Panc1 (cell line): ENCODE results near the gene CLUH. TPM values are rescaled to one million over a fixed set of nuclear protein-coding genes. Genes with fewer than 3 reads are reported as not detected.

Experiments
- ATAC-seq: fragments of 200-7000 bp; cut with Tn5 transposase; 2 replicates; pipeline ENCODE4 v1.9.1; 2020; ENCODE audit warnings: mild to moderate bottlenecking, moderate library complexity
- BruUV-seq: library from RNA; stranded (reverse); fragments of 400-500 nt; replicated peaks from 2 replicates; lab custom pipeline; 2021; lab: Mats Ljungman, UMichigan
- CTCF ChIA-PET: fragments of 300-600 bp; sonication (Branson Sonifier 250); formaldehyde crosslinking; loops from one replicate; lab custom pipeline; 2022; ENCODE audit warnings: antibody characterized with exemption; lab: Charles Lee
- POLR2A ChIA-PET: fragments of 300-600 bp; sonication (Branson Sonifier 250); formaldehyde crosslinking; loops from one replicate; lab custom pipeline; 2022; ENCODE audit warnings: antibody characterized with exemption; lab: Charles Lee
- DNase-seq: peaks from one replicate; pipeline ENCODE4 v3.0.0-alpha.2; 2010; ENCODE audit warnings: low read depth, low spot score
- H3K27ac ChIP-seq: 2 replicates; pipeline ENCODE4 v1.5.1; 2011; ENCODE audit warnings: mild to moderate bottlenecking, low read length, inconsistent platforms
- H3K27me3 ChIP-seq: fragments of 200-500 bp; sonication (Bioruptor generic); 2 replicates; pipeline ENCODE4 v1.6.0; 2014; ENCODE audit warnings: low read length, inconsistent platforms; ENCODE audit not compliant: control insufficient read depth, insufficient read depth
- H3K36me3 ChIP-seq: fragments of 200-500 bp; sonication (Bioruptor generic); 2 replicates; pipeline ENCODE4 v1.5.1; 2014; ENCODE audit warnings: inconsistent platforms, mild to moderate bottlenecking, low read length, moderate library complexity; ENCODE audit not compliant: control insufficient read depth, insufficient read depth
- H3K4me1 ChIP-seq: 2 replicates; pipeline ENCODE4 v1.5.1; 2011; ENCODE audit warnings: inconsistent platforms, mild to moderate bottlenecking, low read length, moderate library complexity; ENCODE audit not compliant: control insufficient read depth, insufficient read depth
- H3K4me3 ChIP-seq, 2 experiments: 2 replicates each; pipeline ENCODE4 v1.5.1; 2011 to 2012; ENCODE audit warnings: low read depth in 2 of 2, low read length in 2 of 2, mild to moderate bottlenecking in 2 of 2, inconsistent platforms in 1 of 2, moderate library complexity in 1 of 2
- H3K9me3 ChIP-seq: fragments of 200-500 bp; sonication (Bioruptor generic); 2 replicates; pipeline ENCODE4 v1.5.1; 2014; ENCODE audit warnings: low read depth, mild to moderate bottlenecking, inconsistent platforms, low read length, moderate library complexity; ENCODE audit not compliant: control insufficient read depth, insufficient read depth
- POLR2AphosphoS5 ChIP-seq: IDR thresholded peaks from 2 replicates; pipeline ENCODE4 v1.6.1; 2012; ENCODE audit warnings: mild to moderate bottlenecking, low read depth, low read length, moderate library complexity
- REST ChIP-seq, 2 experiments: IDR thresholded peaks; 2 replicates each; pipeline ENCODE4 v1.6.1; 2011 to 2012; ENCODE audit warnings: low read depth in 2 of 2, control low read depth in 1 of 2, low read length in 1 of 2, mild to moderate bottlenecking in 1 of 2, moderate library complexity in 1 of 2; ENCODE audit not compliant: insufficient read depth in 1 of 2
- SIN3A ChIP-seq: IDR thresholded peaks from 2 replicates; pipeline ENCODE4 v1.6.1; 2012; ENCODE audit warnings: low read depth, mild to moderate bottlenecking, low read length, moderate library complexity, borderline replicate concordance; ENCODE audit not compliant: insufficient read depth
- TCF7L2 ChIP-seq: IDR thresholded peaks from 2 replicates; pipeline ENCODE4 v1.6.1; 2011; ENCODE audit warnings: mild to moderate bottlenecking, low read depth, low read length, inconsistent platforms
- in situ Hi-C: cut with HindIII; loops from 2 replicates; pipeline ENCODE4 v1.10.0; 2016; ENCODE audit warnings: low sequenced_read_pairs, low pct_unique_long_range_greater_than_20kb
- intact Hi-C: fragments of 100-400 bp; cut with micrococcal nuclease; formaldehyde crosslinking; loops from one replicate; pipeline ENCODE4 v1.10.0; 2022; ENCODE audit not compliant: unreplicated experiment
- total RNA-seq: library from RNA; stranded (reverse); gene quantifications from one replicate; pipeline ENCODE4 v1.2.1, GENCODE V29; 2021; ENCODE audit not compliant: unreplicated experiment
- TF ChIP-seq, protein P1 (sequence below): fragments of 450-650 bp; IDR thresholded peaks from 2 replicates; pipeline ENCODE4 v1.5.1; 2017; ENCODE audit warnings: mild to moderate bottlenecking

The CLUH gene
- total RNA-seq, 1 experiment from 2014 or later = 119 TPM

- ChIA-PET POLR2A (no interaction called here), CTCF (no interaction called here)
- no TSS peak for BruUV-seq
- in situ Hi-C loops = no loop called here
- intact Hi-C loops = no loop called here
- Histone ChIP-seq H3K9me3 (no peaks in the 10 kb centered on the region), H3K4me3 (no peak overlapping the region), H3K36me3 (0 out of 2 replicates have a peak, but pooled peaks cover 3% of the 10 kb centered on the region), H3K27ac (no peak overlapping the region), H3K27me3 (no peaks in the 10 kb centered on the region), H3K4me1 (peaks cover 10% of the 10 kb centered on the region)
- no peak for ATAC-seq
- DNase-seq = no peak
- TF ChIP-seq POLR2AphosphoS5 (no peak), REST (IDR thresholded peaks at IDR 0.05; ENCODE audit: insufficient read depth in 1 of 2, low read depth in 2 of 2, low read length in 1 of 2) (no peak), SIN3A (no peak), TCF7L2 (no peak)
- TF ChIP-seq, protein P1, sequence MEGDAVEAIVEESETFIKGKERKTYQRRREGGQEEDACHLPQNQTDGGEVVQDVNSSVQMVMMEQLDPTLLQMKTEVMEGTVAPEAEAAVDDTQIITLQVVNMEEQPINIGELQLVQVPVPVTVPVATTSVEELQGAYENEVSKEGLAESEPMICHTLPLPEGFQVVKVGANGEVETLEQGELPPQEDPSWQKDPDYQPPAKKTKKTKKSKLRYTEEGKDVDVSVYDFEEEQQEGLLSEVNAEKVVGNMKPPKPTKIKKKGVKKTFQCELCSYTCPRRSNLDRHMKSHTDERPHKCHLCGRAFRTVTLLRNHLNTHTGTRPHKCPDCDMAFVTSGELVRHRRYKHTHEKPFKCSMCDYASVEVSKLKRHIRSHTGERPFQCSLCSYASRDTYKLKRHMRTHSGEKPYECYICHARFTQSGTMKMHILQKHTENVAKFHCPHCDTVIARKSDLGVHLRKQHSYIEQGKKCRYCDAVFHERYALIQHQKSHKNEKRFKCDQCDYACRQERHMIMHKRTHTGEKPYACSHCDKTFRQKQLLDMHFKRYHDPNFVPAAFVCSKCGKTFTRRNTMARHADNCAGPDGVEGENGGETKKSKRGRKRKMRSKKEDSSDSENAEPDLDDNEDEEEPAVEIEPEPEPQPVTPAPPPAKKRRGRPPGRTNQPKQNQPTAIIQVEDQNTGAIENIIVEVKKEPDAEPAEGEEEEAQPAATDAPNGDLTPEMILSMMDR = no peak
Observed at GRCh38 chr17:2703606-2704005, 8.0 kb downstream of the CLUH start.

- Histone ChIP-seq H3K27ac (no peak overlapping the region), H3K9me3 (no peaks in the 10 kb centered on the region), H3K4me3 (no peak overlapping the region), H3K27me3 (no peaks in the 10 kb centered on the region), H3K4me1 (peaks cover 6% of the 10 kb centered on the region), H3K36me3 (0 out of 2 replicates have a peak, but pooled peaks cover 3% of the 10 kb centered on the region)
- no peak for TF ChIP-seq SIN3A
- no peak for TF ChIP-seq REST (IDR thresholded peaks at IDR 0.05; ENCODE audit: insufficient read depth in 1 of 2, low read depth in 2 of 2, low read length in 1 of 2)
- no peak for TF ChIP-seq TCF7L2
- TF ChIP-seq POLR2AphosphoS5 = no peak
- CTCF ChIA-PET = no interaction called here
- in situ Hi-C loops (no loop called here), intact Hi-C loops (no loop called here)
- ATAC-seq = no peak
- no peak for DNase-seq
- POLR2A ChIA-PET = no interaction called here
- no TSS peak for BruUV-seq
Observed at GRCh38 chr17:2703181-2703580, 8.4 kb downstream of the CLUH start.
